ENCODE measurements around the gene PPT2.

PPT2 gene

GRCh38 chr6:32163559-32164258 lies 9.8 kb downstream of the PPT2 start:
- H3K4me3 ChIP-seq (ENCODE audit: control insufficient read depth, low read depth, low read length): no peak overlapping the region
- no peak for DNase-seq (ENCODE audit: low read depth)
- no peak for TF ChIP-seq CTCF (conservative IDR thresholded peaks at IDR 0.05; ENCODE audit: control insufficient read depth, insufficient read depth, low read depth, low read length)

GRCh38 chr6:32164295-32164694 lies 10.4 kb downstream of the PPT2 start, which contains the start of gene EGFL8:
TSS of gene EGFL8 (plus strand) at chr6:32164595. CDS start at chr6:32166166, 1,571 bp downstream.
- no peak for DNase-seq (ENCODE audit: low read depth)
- TF ChIP-seq CTCF (conservative IDR thresholded peaks at IDR 0.05; ENCODE audit: control insufficient read depth, insufficient read depth, low read depth, low read length): no peak
- no peak within 1 kb of the TSS for H3K4me3 ChIP-seq (ENCODE audit: control insufficient read depth, low read depth, low read length)

- no peak for DNase-seq (ENCODE audit: low read depth)
- no peak for TF ChIP-seq CTCF (conservative IDR thresholded peaks at IDR 0.05; ENCODE audit: control insufficient read depth, insufficient read depth, low read depth, low read length)
- no peak overlapping the region for H3K4me3 ChIP-seq (ENCODE audit: control insufficient read depth, low read depth, low read length)
Observed at GRCh38 chr6:32166411-32167061, 12.6 kb downstream of the PPT2 start.

- no peak overlapping the region for H3K4me3 ChIP-seq (ENCODE audit: control insufficient read depth, low read depth, low read length)
- no peak for DNase-seq (ENCODE audit: low read depth)
- TF ChIP-seq CTCF (conservative IDR thresholded peaks at IDR 0.05; ENCODE audit: control insufficient read depth, insufficient read depth, low read depth, low read length): no peak
Observed at GRCh38 chr6:32167154-32167760, 13.3 kb downstream of the PPT2 start.

- H3K4me3 ChIP-seq (ENCODE audit: control insufficient read depth, low read depth, low read length): no peak overlapping the region
- TF ChIP-seq CTCF (conservative IDR thresholded peaks at IDR 0.05; ENCODE audit: control insufficient read depth, insufficient read depth, low read depth, low read length): no peak
- no peak for DNase-seq (ENCODE audit: low read depth)
Observed at GRCh38 chr6:32167761-32168262, 13.9 kb downstream of the PPT2 start.

- no peak for TF ChIP-seq CTCF (conservative IDR thresholded peaks at IDR 0.05; ENCODE audit: control insufficient read depth, insufficient read depth, low read depth, low read length)
- no peak for DNase-seq (ENCODE audit: low read depth)
- H3K4me3 ChIP-seq (ENCODE audit: control insufficient read depth, low read depth, low read length): no peak overlapping the region
Observed at GRCh38 chr6:32168350-32168749, 14.4 kb downstream of the PPT2 start.
